ENCODE data around the gene CEP72. TPM values are rescaled to one million over a fixed set of nuclear protein-coding genes. Genes with fewer than 3 reads are reported as not detected.

CEP72 gene
- total RNA-seq, 1 experiment from 2014 or later = 56.5 TPM

DNA sequence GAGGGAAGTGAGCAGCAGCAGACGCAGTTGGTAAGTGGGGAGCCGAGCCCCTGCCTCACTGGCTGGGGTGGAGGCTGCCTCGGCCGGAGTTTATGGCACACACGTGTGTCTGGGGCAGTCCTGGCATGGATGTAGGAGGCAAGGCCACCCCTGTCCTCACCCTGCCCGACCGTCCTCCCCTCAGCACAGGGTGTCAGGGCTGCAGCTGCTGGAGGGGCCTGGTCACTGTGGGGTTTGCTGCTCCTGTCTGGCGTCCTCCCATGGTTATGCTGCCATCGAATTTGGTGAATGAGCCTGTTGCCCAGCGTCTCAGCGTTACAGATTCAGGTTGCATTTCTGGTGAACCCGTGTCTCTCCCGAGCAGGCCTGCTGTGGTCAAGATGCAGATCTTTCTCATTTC, 32.4 kb downstream of the CEP72 start:
- Mint-ChIP-seq H3K4me3 (ENCODE audit: low read depth, unreplicated experiment) (no peak overlapping the region), H3K4me1 (ENCODE audit: low read depth, unreplicated experiment) (no peaks in the 10 kb centered on the region), H3K27me3 (ENCODE audit: unreplicated experiment) (no peaks in the 10 kb centered on the region), H3K27ac (ENCODE audit: unreplicated experiment) (no peak overlapping the region), H3K36me3 (ENCODE audit: insufficient read depth, unreplicated experiment) (peaks cover 18% of the 10 kb centered on the region), H3K9me3 (ENCODE audit: low read depth, unreplicated experiment) (no peaks in the 10 kb centered on the region)
- no peak for TF ChIP-seq CTCF (IDR thresholded peaks at IDR 0.05; ENCODE audit: unreplicated experiment)
- CTCF ChIA-PET = no interaction called here
- intact Hi-C loops (cut with micrococcal nuclease; ENCODE audit: unreplicated experiment) = no loop called here
- BruUV-seq (replicated peaks) = no TSS peak
- no peak for DNase-seq

- Mint-ChIP-seq H3K27me3 (ENCODE audit: unreplicated experiment) (no peaks in the 10 kb centered on the region), H3K4me1 (ENCODE audit: low read depth, unreplicated experiment) (no peaks in the 10 kb centered on the region), H3K4me3 (ENCODE audit: low read depth, unreplicated experiment) (no peak overlapping the region), H3K36me3 (ENCODE audit: insufficient read depth, unreplicated experiment) (peaks cover 18% of the 10 kb centered on the region), H3K27ac (ENCODE audit: unreplicated experiment) (no peak overlapping the region), H3K9me3 (ENCODE audit: low read depth, unreplicated experiment) (no peaks in the 10 kb centered on the region)
- no peak for TF ChIP-seq CTCF (IDR thresholded peaks at IDR 0.05; ENCODE audit: unreplicated experiment)
- BruUV-seq (replicated peaks) = no TSS peak
- DNase-seq = no peak
- CTCF ChIA-PET = no interaction called here
- intact Hi-C loops (cut with micrococcal nuclease; ENCODE audit: unreplicated experiment) = no loop called here
Observed at GRCh38 chr5:644971-645370, 32.8 kb downstream of the CEP72 start.

GRCh38 chr5:645421-645820, 33.3 kb downstream of the CEP72 start:
- no peak for DNase-seq
- H3K27ac Mint-ChIP-seq (ENCODE audit: unreplicated experiment) = peak overlapping the region; percentile 21
- no peaks in the 10 kb centered on the region for H3K9me3 Mint-ChIP-seq (ENCODE audit: low read depth, unreplicated experiment)
- intact Hi-C loops (cut with micrococcal nuclease; ENCODE audit: unreplicated experiment) = no loop called here
- H3K4me1 Mint-ChIP-seq (ENCODE audit: low read depth, unreplicated experiment) = no peaks in the 10 kb centered on the region
- TF ChIP-seq CTCF (IDR thresholded peaks at IDR 0.05; ENCODE audit: unreplicated experiment) = no peak
- H3K27me3 Mint-ChIP-seq (ENCODE audit: unreplicated experiment) = no peaks in the 10 kb centered on the region
- no TSS peak for BruUV-seq (replicated peaks)
- CTCF ChIA-PET = no interaction called here
- H3K36me3 Mint-ChIP-seq (ENCODE audit: insufficient read depth, unreplicated experiment) = peaks cover 18% of the 10 kb centered on the region
- no peak overlapping the region for H3K4me3 Mint-ChIP-seq (ENCODE audit: low read depth, unreplicated experiment)

DNA sequence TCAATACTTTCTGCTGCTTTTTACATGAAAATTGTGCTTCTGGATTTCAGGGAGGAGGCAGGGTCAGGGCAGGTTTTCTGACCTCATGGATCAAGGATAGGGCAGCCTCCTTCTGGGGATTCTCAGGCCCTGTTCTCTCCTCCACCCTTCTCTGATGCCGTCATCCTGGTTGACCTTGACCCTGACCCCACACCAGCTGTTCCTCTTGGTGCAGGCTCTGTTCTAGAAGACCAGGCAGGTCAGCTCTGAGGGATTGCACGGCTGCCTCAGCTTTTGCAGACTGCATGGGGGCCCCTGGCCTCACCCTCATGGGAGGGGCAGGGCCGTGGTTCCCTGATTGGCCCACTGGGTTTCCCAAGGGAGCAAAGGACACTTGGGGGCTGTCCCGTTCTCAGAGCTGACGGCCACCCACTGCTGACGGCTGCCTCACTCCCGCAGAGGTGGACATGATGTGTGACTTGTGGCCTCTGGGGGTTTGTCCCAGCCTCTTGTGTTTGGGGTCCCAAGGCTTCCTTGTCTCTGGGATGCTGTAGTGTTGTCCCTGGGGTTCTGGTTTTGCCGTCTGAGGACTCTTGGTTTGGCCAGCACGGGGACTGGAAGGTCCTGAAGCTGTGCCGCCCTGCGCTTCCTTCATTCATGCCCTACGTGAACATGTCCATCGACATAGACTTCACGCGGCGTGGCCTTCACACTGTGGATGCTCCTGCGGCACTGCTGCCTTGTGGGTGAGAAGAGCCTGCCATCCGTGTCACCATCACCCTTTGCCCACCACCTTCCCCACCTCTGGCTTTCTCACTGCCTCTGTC, 34.5 kb downstream of the CEP72 start:
- Mint-ChIP-seq H3K4me1 (ENCODE audit: low read depth, unreplicated experiment) (no peaks in the 10 kb centered on the region), H3K9me3 (ENCODE audit: low read depth, unreplicated experiment) (no peaks in the 10 kb centered on the region), H3K4me3 (ENCODE audit: low read depth, unreplicated experiment) (no peak overlapping the region), H3K27me3 (ENCODE audit: unreplicated experiment) (no peaks in the 10 kb centered on the region), H3K27ac (ENCODE audit: unreplicated experiment) (no peak overlapping the region), H3K36me3 (ENCODE audit: insufficient read depth, unreplicated experiment) (peaks cover 15% of the 10 kb centered on the region)
- TF ChIP-seq CTCF (IDR thresholded peaks at IDR 0.05; ENCODE audit: unreplicated experiment) = no peak
- no peak for DNase-seq
- no TSS peak for BruUV-seq (replicated peaks)
- intact Hi-C loops (cut with micrococcal nuclease; ENCODE audit: unreplicated experiment) = no loop called here
- CTCF ChIA-PET = no interaction called here

Data from Calu3 (cell line).